GM12891 (cell line): Measurements from ENCODE around the gene HOMER2. TPM values are rescaled to one million over a fixed set of nuclear protein-coding genes. Genes with fewer than 3 reads are reported as not detected.
"Not testable (repeated sequence)": the region's sequence is repeated elsewhere in the genome, so short reads cannot be mapped to it uniquely, and the experiment has no call there.

Experiments used
- DNase-seq: peaks from one replicate; pipeline ENCODE4 v3.0.0; 2011; ENCODE audit warnings: low spot score; ENCODE audit not compliant: insufficient read length
- FAIRE-seq: peaks from 2 replicates; lab custom pipeline; 2011; peaks lifted over from hg19 to GRCh38; lab: Jason Lieb, UNC
- PAX5 ChIP-seq: IDR thresholded peaks from 2 replicates; pipeline ENCODE4 v1.6.1; 2011; ENCODE audit warnings: low read length, moderate library complexity, mild to moderate bottlenecking; ENCODE audit not compliant: insufficient read depth, severe bottlenecking
- POLR2A ChIP-seq: IDR thresholded peaks from 2 replicates; pipeline ENCODE4 v1.6.1; 2011; ENCODE audit warnings: low read depth, low read length, control low read depth
- POLR2AphosphoS5 ChIP-seq: IDR thresholded peaks from 2 replicates; pipeline ENCODE4 v1.6.1; 2011; ENCODE audit warnings: low read depth, low read length, control low read depth
- POU2F2 ChIP-seq: IDR thresholded peaks from 2 replicates; pipeline ENCODE4 v1.6.1; 2011; ENCODE audit warnings: low read depth, mild to moderate bottlenecking, control low read depth, low read length, moderate library complexity
- SPI1 ChIP-seq: IDR thresholded peaks from 2 replicates; pipeline ENCODE4 v1.6.1; 2011; ENCODE audit warnings: low read depth, low read length, control low read depth
- TAF1 ChIP-seq: IDR thresholded peaks from 2 replicates; pipeline ENCODE4 v1.6.1; 2011; ENCODE audit warnings: low read depth, low read length, control low read depth
- polyA plus RNA-seq: library from polyadenylated mRNA; unstranded; fragments of >200 nt; gene quantifications from one replicate; pipeline ENCODE4 v1.2.1, GENCODE V29; 2012; ENCODE audit warnings: low read depth, missing spikeins, inconsistent platforms; ENCODE audit not compliant: missing spikeins

HOMER2 gene
- polyA plus RNA-seq = 5.2 TPM

- FAIRE-seq (peak; percentile 16), DNase-seq (peak; percentile 42)
- TF ChIP-seq SPI1 (no peak), PAX5 (no peak), POLR2A (no peak), POU2F2 (no peak), POLR2AphosphoS5 (no peak), TAF1 (no peak)
Measured at GRCh38 chr15:82952158-82953081, at the start of gene HOMER2. HOMER2 (minus strand) TSS chr15:82952720; CDS start chr15:82952535, 185 bp downstream.

GRCh38 chr15:83000672-83001031, 48.1 kb upstream of the HOMER2 start:
- not testable (repeated sequence) for FAIRE-seq, DNase-seq

GRCh38 chr15:82999905-83000671, 47.6 kb upstream of the HOMER2 start:
- DNase-seq = peak; percentile 37
- TF ChIP-seq SPI1 (no peak), POU2F2 (no peak), POLR2AphosphoS5 (no peak), POLR2A (no peak), TAF1 (no peak), PAX5 (no peak)
- peak; percentile 88 for FAIRE-seq

- DNase-seq (no peak), FAIRE-seq (no peak)
Measured at GRCh38 chr15:82999426-82999825, 46.9 kb upstream of the HOMER2 start.

GRCh38 chr15:82995938-82996337, 43.4 kb upstream of the HOMER2 start:
- TF ChIP-seq POLR2AphosphoS5 (no peak), POU2F2 (no peak), TAF1 (no peak), SPI1 (no peak), PAX5 (no peak), POLR2A (no peak)
- FAIRE-seq (no peak), DNase-seq (no peak)

More at GRCh38 chr15:82999426-82999825, 46.9 kb upstream of the HOMER2 start:
- TF ChIP-seq POU2F2 (no peak), PAX5 (no peak), POLR2AphosphoS5 (no peak), SPI1 (no peak), POLR2A (no peak), TAF1 (no peak)

- no peak for DNase-seq
- no peak for FAIRE-seq
- TF ChIP-seq SPI1 (no peak), POU2F2 (no peak), TAF1 (no peak), PAX5 (no peak), POLR2A (no peak), POLR2AphosphoS5 (no peak)
Measured at GRCh38 chr15:82995076-82995475, 42.6 kb upstream of the HOMER2 start.

- DNase-seq = no peak
- TF ChIP-seq PAX5 (no peak), SPI1 (no peak), POLR2A (no peak), TAF1 (no peak), POU2F2 (no peak), POLR2AphosphoS5 (no peak)
- FAIRE-seq = no peak
Measured at GRCh38 chr15:82993144-82993543, 40.6 kb upstream of the HOMER2 start.

GRCh38 chr15:82992436-82992998, 40.0 kb upstream of the HOMER2 start:
- TF ChIP-seq SPI1 (no peak), POLR2AphosphoS5 (no peak), TAF1 (no peak), POU2F2 (no peak), PAX5 (no peak), POLR2A (no peak)
- DNase-seq (no peak), FAIRE-seq (no peak)

- TF ChIP-seq POU2F2 (no peak), PAX5 (no peak), TAF1 (no peak), SPI1 (no peak), POLR2AphosphoS5 (no peak), POLR2A (no peak)
- FAIRE-seq (no peak), DNase-seq (peak; percentile 45)
Measured at GRCh38 chr15:82986442-82986780, 33.9 kb upstream of the HOMER2 start.

GRCh38 chr15:82985688-82986441, 33.3 kb upstream of the HOMER2 start, which contains the start of gene RAMAC:
RAMAC (plus strand) TSS chr15:82986210; CDS start chr15:82989019, 2,809 bp downstream.
- DNase-seq (peak; percentile 79), FAIRE-seq (peak; percentile 97)
- TF ChIP-seq TAF1 = peak; percentile 85
- TF ChIP-seq POLR2AphosphoS5 = peak; percentile 89
- peak; percentile 94 for TF ChIP-seq POLR2A
- TF ChIP-seq POU2F2 = peak; percentile 65; the same call in 1 of the 2 replicates
- TF ChIP-seq PAX5 = peak; percentile 9
- TF ChIP-seq SPI1 = peak; percentile 35
